ENCODE measurements around the gene SLC6A2. TPM values are rescaled to one million over a fixed set of nuclear protein-coding genes. Genes with fewer than 3 reads are reported as not detected.

Gene SLC6A2
- total and polyA plus RNA-seq, 12 donors = 0.17 TPM; not detected in 11

GRCh38 chr16:55691771-55692170 is 36.0 kb downstream of the SLC6A2 start:
- Histone ChIP-seq H3K36me3 (no peaks in the 10 kb centered on the region), H3K27me3 (peaks cover 0 to 13% (median 0%) of the 10 kb centered on the region in 7 donors), H3K27ac (no peak overlapping the region), H3K9me3 (no peaks in the 10 kb centered on the region), H3K4me3 (no peak overlapping the region), H3K4me1 (no peaks in the 10 kb centered on the region)
- DNase-seq (no peak), ATAC-seq (no peak)
- WGBS, 2 donors = 95% methylated on average over 12 of the region's 12 CpGs
- intact Hi-C loops (cut with DNase I) = no loop called here
- no peak for TF ChIP-seq CTCF (IDR thresholded peaks at IDR 0.05)

GRCh38 chr16:55695595-55695994 is 39.8 kb downstream of the SLC6A2 start:
- WGBS, 2 donors = 80 to 91% methylated on average over 5 of the region's 5 CpGs
- DNase-seq (no peak), ATAC-seq (no peak)
- Histone ChIP-seq H3K27ac (no peak overlapping the region), H3K36me3 (no peaks in the 10 kb centered on the region), H3K9me3 (no peaks in the 10 kb centered on the region), H3K27me3 (no peaks in the 10 kb centered on the region), H3K4me1 (no peaks in the 10 kb centered on the region), H3K4me3 (no peak overlapping the region)
- intact Hi-C loops (cut with DNase I) = no loop called here
- no peak for TF ChIP-seq CTCF (IDR thresholded peaks at IDR 0.05)

- intact Hi-C loops (cut with DNase I) = no loop called here
- Histone ChIP-seq H3K4me1 (peaks cover 0 to 5% (median 0%) of the 10 kb centered on the region in 9 donors), H3K36me3 (no peaks in the 10 kb centered on the region), H3K9me3 (no peaks in the 10 kb centered on the region), H3K27me3 (no peaks in the 10 kb centered on the region), H3K27ac (no peak overlapping the region), H3K4me3 (no peak overlapping the region)
- WGBS, 2 donors = 46 to 63% methylated on average over 7 of the region's 7 CpGs
- TF ChIP-seq CTCF (IDR thresholded peaks at IDR 0.05) = no peak
- no peak for ATAC-seq
- DNase-seq = no peak
Measured at GRCh38 chr16:55697867-55698266, 42.1 kb downstream of the SLC6A2 start.

- no peak for TF ChIP-seq CTCF (IDR thresholded peaks at IDR 0.05)
- intact Hi-C loops (cut with DNase I) = no loop called here
- ATAC-seq (no peak), DNase-seq (no peak)
- WGBS, 2 donors = 77% methylated on average over 6 of the region's 6 CpGs
- H3K27ac ChIP-seq = no peak overlapping the region
- H3K36me3 ChIP-seq = no peaks in the 10 kb centered on the region
- peaks cover 0 to 5% (median 0%) of the 10 kb centered on the region in 9 donors for H3K4me1 ChIP-seq
- no peak overlapping the region for H3K4me3 ChIP-seq
- no peaks in the 10 kb centered on the region for H3K9me3 ChIP-seq
- peaks cover 0 to 3% (median 0%) of the 10 kb centered on the region in 7 donors for H3K27me3 ChIP-seq
Measured at GRCh38 chr16:55698331-55698730, 42.5 kb downstream of the SLC6A2 start.
